Right lobe of liver (tissue), 6 donors: Measurements from ENCODE around the gene CUL9. TPM values are rescaled to one million over a fixed set of nuclear protein-coding genes. Genes with fewer than 3 reads are reported as not detected.

Experiments
- ATAC-seq, 4 donors: fragments of 200-7000 bp; cut with Tn5 transposase; one replicate each; pipeline ENCODE4 v1.9.1; 2020; ENCODE audit warnings: mild to moderate bottlenecking in 4 of 4, moderate library complexity in 4 of 4
- DNase-seq, 3 donors: peaks; one replicate each; pipeline ENCODE4 v3.0.0-alpha.2; 2020
- H3K27ac ChIP-seq, 3 donors: fragments of 200-600 bp; one replicate each; pipeline ENCODE4 v1.8.0; 2022
- H3K27me3 ChIP-seq, 2 donors: fragments of 200-600 bp; one replicate each; pipeline ENCODE4 v1.8.0; 2022
- H3K36me3 ChIP-seq, 4 donors: fragments of 200-600 bp; sonication (generic) in 1 of 4; one replicate each; pipeline versions ENCODE4 v1.5.1 to v1.8.0; 2017 to 2022; ENCODE audit warnings: control low read depth in 1 of 4
- H3K4me1 ChIP-seq, 4 donors: fragments of 200-600 bp; sonication (generic) in 1 of 4; one replicate each; pipeline versions ENCODE4 v1.5.1 to v1.8.0; 2017 to 2022; ENCODE audit warnings: control low read depth in 1 of 4
- H3K4me3 ChIP-seq, 3 donors: fragments of 200-600 bp; one replicate each; pipeline ENCODE4 v1.8.0; 2022
- H3K9me3 ChIP-seq, 4 donors: fragments of 200-600 bp; sonication (generic) in 1 of 4; one replicate each; pipeline versions ENCODE4 v1.5.1 to v1.8.0; 2017 to 2022; ENCODE audit warnings: control low read depth in 1 of 4
- CTCF ChIP-seq, 4 donors: fragments of 200-600 bp in 3 of 4; fragments of 450-650 bp in 1 of 4; IDR thresholded peaks; one replicate each; pipeline versions ENCODE4 v1.5.1 to v1.8.0; 2016 to 2022; ENCODE audit warnings: antibody characterized with exemption in 4 of 4, mild to moderate bottlenecking in 2 of 4
- POLR2A ChIP-seq: fragments of 450-650 bp; IDR thresholded peaks from one replicate; pipeline ENCODE4 v1.6.1; 2017; ENCODE audit warnings: antibody characterized with exemption, mild to moderate bottlenecking
- WGBS: methylation state at CpG from one replicate; pipeline ENCODE4 v1.1.6; 2018; ENCODE audit warnings: low coverage, low lambda C conversion rate; ENCODE audit not compliant: insufficient coverage; ENCODE audit errors: missing lambda C conversion rate; 5-methylcytosine and 5-hydroxymethylcytosine counted together
- intact Hi-C, 2 donors: fragments of 100-400 bp; cut with DNase I; formaldehyde crosslinking; loops; one replicate each; pipeline versions ENCODE4 v1.11.2 to v1.14.1; 2022
- total RNA-seq, 6 experiments: library from RNA; depleted of rRNA in 2 of 6; stranded (reverse); fragments of >200 nt in 2 of 6; fragmentation: NEBNext Ultra II Directional in 3 of 6; extraction: Animal tissue kit (Norgen Biotek cat#: 25700) in 3 of 6; gene quantifications; one replicate each; pipeline versions ENCODE4 v1.1.0 to v1.2.4, GENCODE V29; 2016 to 2023
- donor health status: DM: no; HTN: yes; CAD: no.
- donor health status: DM: no; HTN: no; CAD: no.
- donor health status: DM: no; HTN: no; CAD: no.
- donor health status: DM: no; HTN: yes; CAD: no.
- donor health status: DM: no; HTN: yes; CAD: no.

The CUL9 gene
- total RNA-seq, 6 experiments from 2014 or later, result 14.4 to 17.7 (median 15.2) TPM

DNA sequence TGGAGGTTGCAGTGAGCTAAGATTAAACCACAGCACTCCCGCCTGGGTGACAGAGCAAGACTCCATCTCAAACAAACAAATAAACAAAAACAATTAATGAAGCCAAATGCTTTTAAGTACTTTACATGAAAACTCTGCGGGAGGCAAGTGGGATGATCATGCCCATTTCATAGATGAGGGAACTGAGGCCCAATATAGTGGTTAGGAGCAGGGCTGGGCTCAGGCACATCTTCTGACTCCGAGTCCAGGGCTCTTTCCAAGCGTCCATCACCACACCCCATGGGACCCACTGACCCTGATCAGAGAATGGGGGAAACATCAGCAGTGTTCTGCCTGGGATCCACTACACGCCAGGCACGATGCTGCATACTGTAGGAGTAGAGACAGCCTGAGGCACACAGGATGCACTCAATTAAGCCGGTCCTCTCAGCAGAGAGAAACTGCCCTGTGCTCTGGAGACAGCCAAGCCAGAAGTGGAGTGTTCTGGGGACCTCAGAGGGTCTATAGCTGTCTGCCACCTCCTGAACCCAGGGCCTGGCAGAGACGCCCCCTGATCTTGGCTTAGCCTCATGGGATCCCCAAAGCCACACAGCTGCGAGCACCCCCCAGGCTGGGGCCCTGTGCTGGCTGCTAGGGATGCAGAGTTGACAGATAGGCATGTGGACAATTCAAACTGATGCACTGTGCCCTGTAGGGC lies 74.8 kb downstream of the CUL9 start:
- H3K4me1 ChIP-seq, result no peaks in the 10 kb centered on the region
- no peak for TF ChIP-seq CTCF (IDR thresholded peaks at IDR 0.05)
- no peak for TF ChIP-seq POLR2A
- 82% methylated on average over 5 of the region's 9 CpGs for WGBS
- no peaks in the 10 kb centered on the region for H3K27me3 ChIP-seq
- intact Hi-C loops, result no loop called here
- no peak overlapping the region for H3K27ac ChIP-seq
- DNase-seq (no peak), ATAC-seq (no peak)
- no peak overlapping the region for H3K4me3 ChIP-seq
- no peaks in the 10 kb centered on the region for H3K36me3 ChIP-seq
- no peaks in the 10 kb centered on the region for H3K9me3 ChIP-seq

DNA sequence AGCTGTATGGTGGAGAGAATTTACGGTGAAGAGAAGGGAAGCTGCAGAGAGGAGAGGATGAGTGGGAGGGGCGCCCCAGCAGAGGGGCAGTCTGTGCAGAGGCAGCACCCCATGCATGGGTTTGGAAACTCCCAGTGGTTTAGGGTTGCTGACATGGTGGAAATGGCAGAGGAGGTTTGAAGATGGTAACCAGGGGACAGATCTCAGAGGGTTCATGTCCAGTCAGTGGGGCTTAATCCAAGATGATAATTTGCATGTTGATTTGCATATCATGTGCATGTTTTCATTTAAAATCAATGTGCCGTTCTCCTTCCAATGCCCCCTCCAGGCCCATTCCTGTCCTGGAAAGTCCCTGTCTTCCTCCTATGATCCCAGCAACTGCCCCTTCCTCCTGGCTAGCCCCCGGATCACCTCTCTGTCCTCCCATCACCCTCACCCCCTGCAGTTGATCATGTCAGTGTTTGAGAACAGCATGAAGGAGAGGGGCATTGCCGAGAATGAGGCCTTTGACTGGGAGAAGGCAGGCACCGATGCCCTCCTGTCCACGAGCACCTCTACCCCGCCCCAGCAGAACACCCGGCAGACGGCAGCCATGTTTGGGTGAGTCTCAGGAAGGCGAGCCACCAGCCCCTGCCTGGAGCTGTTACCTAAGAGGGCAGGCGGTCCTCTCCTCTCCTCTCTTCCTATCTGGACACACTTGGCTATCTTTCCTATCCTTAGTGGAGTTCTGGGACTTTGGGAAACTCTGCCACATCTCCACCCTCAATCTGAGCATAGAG lies 75.6 kb downstream of the CUL9 start:
- DNase-seq, result peak in 1 of 3 donors; percentile 14
- Histone ChIP-seq H3K4me3 (no peak overlapping the region), H3K9me3 (no peaks in the 10 kb centered on the region), H3K27ac (no peak overlapping the region), H3K4me1 (no peaks in the 10 kb centered on the region), H3K36me3 (no peaks in the 10 kb centered on the region), H3K27me3 (no peaks in the 10 kb centered on the region)
- TF ChIP-seq CTCF (IDR thresholded peaks at IDR 0.05) (no peak), POLR2A (no peak)
- ATAC-seq, result no peak
- WGBS, result 77% methylated on average over 9 of the region's 12 CpGs
- intact Hi-C loops, result no loop called here

GRCh38 chr6:43258180-43258579 lies 76.2 kb downstream of the CUL9 start:
- no peaks in the 10 kb centered on the region for H3K27me3 ChIP-seq
- intact Hi-C loops, result no loop called here
- no peak overlapping the region for H3K27ac ChIP-seq
- H3K4me1 ChIP-seq, result no peaks in the 10 kb centered on the region
- H3K4me3 ChIP-seq, result no peak overlapping the region
- DNase-seq (peak in 1 of 3 donors; percentile 21), ATAC-seq (no peak)
- 44% methylated on average over 3 of the region's 4 CpGs for WGBS
- no peaks in the 10 kb centered on the region for H3K9me3 ChIP-seq
- no peaks in the 10 kb centered on the region for H3K36me3 ChIP-seq
- TF ChIP-seq CTCF (IDR thresholded peaks at IDR 0.05), result no peak
- no peak for TF ChIP-seq POLR2A

- DNase-seq (peak in 1 of 3 donors; percentile 35), ATAC-seq (no peak)
- Histone ChIP-seq H3K9me3 (no peaks in the 10 kb centered on the region), H3K27me3 (no peaks in the 10 kb centered on the region), H3K4me1 (no peaks in the 10 kb centered on the region), H3K4me3 (no peak overlapping the region), H3K36me3 (no peaks in the 10 kb centered on the region), H3K27ac (no peak overlapping the region)
- WGBS, result 82% methylated on average over 16 of the region's 30 CpGs
- TF ChIP-seq POLR2A (no peak), CTCF (IDR thresholded peaks at IDR 0.05) (no peak)
- intact Hi-C loops, result no loop called here
Measured at GRCh38 chr6:43258807-43259686, 77.1 kb downstream of the CUL9 start.
